Measurements from ENCODE around the gene PPM1J.

- TF ChIP-seq GATA2 (IDR thresholded peaks at IDR 0.05; ENCODE audit: low read depth, low read length) (no peak), GATA3 (IDR thresholded peaks at IDR 0.05; ENCODE audit: low read depth, low read length) (no peak)
Observed at GRCh38 chr1:112702420-112703261, 12.5 kb downstream of the PPM1J start.
